Measurements from ENCODE around the gene APOE. TPM values are rescaled to one million over a fixed set of nuclear protein-coding genes. Genes with fewer than 3 reads are reported as not detected.
"Not testable (repeated sequence)": the region's sequence is repeated elsewhere in the genome, so short reads cannot be mapped to it uniquely, and the experiment has no call there.

The APOE gene
- total RNA-seq, 2 donors from 2014 or later: 77.6 to 216 TPM

- H3K4me1 ChIP-seq: peaks cover 36% of the 10 kb centered on the region
- ATAC-seq (no peak), DNase-seq (no peak)
- H3K4me3 ChIP-seq: no peak overlapping the region
- WGBS, 2 donors: 75 to 88% methylated on average over 9 of the region's 12 CpGs
- TF ChIP-seq CTCF (IDR thresholded peaks at IDR 0.05): no peak
- no peak for TF ChIP-seq POLR2A (IDR thresholded peaks at IDR 0.05)
- H3K27ac ChIP-seq: no peak overlapping the region
- no peaks in the 10 kb centered on the region for H3K36me3 ChIP-seq (replicated peaks in 1 of 2; ENCODE audit: insufficient read depth in 1 of 2, low read depth in 2 of 2)
- H3K9me3 ChIP-seq: no peaks in the 10 kb centered on the region
- H3K27me3 ChIP-seq: peaks cover 0 to 11% of the 10 kb centered on the region in 2 donors
- intact Hi-C loops (cut with DNase I): loop anchor here (5.0 kb wide), 1 partner anchor 35 kb away; the partner anchor contains the start of gene APOC4
These were observed 2.0 kb downstream of the APOE start for GRCh38 chr19:44907613-44908012.

DNA sequence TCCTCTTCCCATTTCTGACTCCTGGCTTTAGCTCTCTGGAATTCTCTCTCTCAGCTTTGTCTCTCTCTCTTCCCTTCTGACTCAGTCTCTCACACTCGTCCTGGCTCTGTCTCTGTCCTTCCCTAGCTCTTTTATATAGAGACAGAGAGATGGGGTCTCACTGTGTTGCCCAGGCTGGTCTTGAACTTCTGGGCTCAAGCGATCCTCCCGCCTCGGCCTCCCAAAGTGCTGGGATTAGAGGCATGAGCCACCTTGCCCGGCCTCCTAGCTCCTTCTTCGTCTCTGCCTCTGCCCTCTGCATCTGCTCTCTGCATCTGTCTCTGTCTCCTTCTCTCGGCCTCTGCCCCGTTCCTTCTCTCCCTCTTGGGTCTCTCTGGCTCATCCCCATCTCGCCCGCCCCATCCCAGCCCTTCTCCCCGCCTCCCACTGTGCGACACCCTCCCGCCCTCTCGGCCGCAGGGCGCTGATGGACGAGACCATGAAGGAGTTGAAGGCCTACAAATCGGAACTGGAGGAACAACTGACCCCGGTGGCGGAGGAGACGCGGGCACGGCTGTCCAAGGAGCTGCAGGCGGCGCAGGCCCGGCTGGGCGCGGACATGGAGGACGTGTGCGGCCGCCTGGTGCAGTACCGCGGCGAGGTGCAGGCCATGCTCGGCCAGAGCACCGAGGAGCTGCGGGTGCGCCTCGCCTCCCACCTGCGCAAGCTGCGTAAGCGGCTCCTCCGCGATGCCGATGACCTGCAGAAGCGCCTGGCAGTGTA lies 2.7 kb downstream of the APOE start:
- no peaks in the 10 kb centered on the region for H3K36me3 ChIP-seq (replicated peaks in 1 of 2; ENCODE audit: insufficient read depth in 1 of 2, low read depth in 2 of 2)
- no peak overlapping the region for H3K27ac ChIP-seq
- no peak overlapping the region for H3K4me3 ChIP-seq
- ATAC-seq (no peak), DNase-seq (no peak)
- H3K4me1 ChIP-seq: peaks cover 34% of the 10 kb centered on the region
- 88 to 89% methylated on average over 18 to 39 of the region's 46 CpGs for WGBS, 2 donors
- TF ChIP-seq POLR2A (IDR thresholded peaks at IDR 0.05) (no peak), CTCF (IDR thresholded peaks at IDR 0.05) (no peak)
- H3K9me3 ChIP-seq: no peaks in the 10 kb centered on the region
- peaks cover 0 to 11% of the 10 kb centered on the region in 2 donors for H3K27me3 ChIP-seq
- intact Hi-C loops (cut with DNase I): loop anchor here (5.0 kb wide), 1 partner anchor 34 kb away; the partner anchor contains the start of gene APOC4

- H3K9me3 ChIP-seq: no peaks in the 10 kb centered on the region
- TF ChIP-seq POLR2A (IDR thresholded peaks at IDR 0.05): no peak
- TF ChIP-seq CTCF (IDR thresholded peaks at IDR 0.05): no peak
- H3K4me3 ChIP-seq: no peak overlapping the region
- H3K27ac ChIP-seq: no peak overlapping the region
- H3K4me1 ChIP-seq: peaks cover 28% of the 10 kb centered on the region
- intact Hi-C loops (cut with DNase I): loop anchor here (5.0 kb wide), 1 partner anchor 33 kb away; the partner anchor contains the start of gene APOC4
- H3K27me3 ChIP-seq: peaks cover 0 to 11% of the 10 kb centered on the region in 2 donors
- H3K36me3 ChIP-seq (replicated peaks in 1 of 2; ENCODE audit: insufficient read depth in 1 of 2, low read depth in 2 of 2): no peaks in the 10 kb centered on the region
- WGBS, 2 donors: 92% methylated on average over 28 of the region's 44 CpGs; no CpG with 5 or more reads in 1 of the 2 donors
- ATAC-seq (no peak), DNase-seq (no peak)
These were observed 3.3 kb downstream of the APOE start for GRCh38 chr19:44908836-44909261.

- H3K36me3 ChIP-seq (replicated peaks in 1 of 2; ENCODE audit: insufficient read depth in 1 of 2, low read depth in 2 of 2): no peaks in the 10 kb centered on the region
- intact Hi-C loops (cut with DNase I): loop anchor here (5.0 kb wide), 1 partner anchor 33 kb away; the partner anchor contains the start of gene APOC4
- DNase-seq (no peak), ATAC-seq (no peak)
- peaks cover 0 to 11% of the 10 kb centered on the region in 2 donors for H3K27me3 ChIP-seq
- no peak overlapping the region for H3K27ac ChIP-seq
- H3K4me1 ChIP-seq: peaks cover 26% of the 10 kb centered on the region
- TF ChIP-seq POLR2A (IDR thresholded peaks at IDR 0.05): no peak
- TF ChIP-seq CTCF (IDR thresholded peaks at IDR 0.05): no peak
- H3K4me3 ChIP-seq: no peak overlapping the region
- H3K9me3 ChIP-seq: no peaks in the 10 kb centered on the region
- 72 to 92% methylated on average over 4 to 5 of the region's 5 CpGs for WGBS, 2 donors
These were observed 4.2 kb downstream of the APOE start for GRCh38 chr19:44909775-44910174.

DNA sequence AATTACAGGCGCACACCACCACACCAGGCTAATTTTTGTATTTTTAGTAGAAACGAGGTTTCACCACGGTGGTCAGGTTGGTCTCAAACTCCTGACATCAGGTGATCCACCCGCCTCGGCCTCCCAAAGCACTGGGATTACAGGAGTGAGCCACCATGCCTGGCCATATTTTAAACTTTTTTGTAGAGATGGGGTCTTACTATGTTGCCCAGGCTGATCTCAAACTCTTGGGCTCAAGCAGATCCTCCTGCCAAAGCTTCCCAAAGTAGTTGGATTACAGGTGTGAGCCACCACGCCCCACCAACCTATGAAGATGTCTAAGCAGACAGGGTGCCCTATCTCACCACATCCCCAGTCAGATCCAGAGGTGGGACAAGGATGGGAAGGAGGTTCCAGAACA lies 6.3 kb downstream of the APOE start:
- H3K4me1 ChIP-seq: peaks cover 13% of the 10 kb centered on the region
- intact Hi-C loops (cut with DNase I); H3K9me3 ChIP-seq; H3K27me3 ChIP-seq; H3K36me3 ChIP-seq (replicated peaks in 1 of 2; ENCODE audit: insufficient read depth in 1 of 2, low read depth in 2 of 2); H3K27ac ChIP-seq; H3K4me3 ChIP-seq; ATAC-seq; DNase-seq: not testable (repeated sequence)
- WGBS, 2 donors: 60 to 70% methylated on average over 5 to 6 of the region's 6 CpGs

Measured in body of pancreas (tissue), 4 donors.